Stimulated activated CD4-positive, alpha-beta T cell treated with anti-CD3 and anti-CD28 coated beads, Interleukin-4, amount 100 ng/mL, for 24 hours (primary cell): ENCODE results near the gene DDX19B.
"Not testable (repeated sequence)": the region's sequence is repeated elsewhere in the genome, so short reads cannot be mapped to it uniquely, and the experiment has no call there.

ENCODE experiments used
- DNase-seq: peaks from one replicate; pipeline ENCODE4 v3.0.0-alpha.2; 2020

DDX19B gene

DNA sequence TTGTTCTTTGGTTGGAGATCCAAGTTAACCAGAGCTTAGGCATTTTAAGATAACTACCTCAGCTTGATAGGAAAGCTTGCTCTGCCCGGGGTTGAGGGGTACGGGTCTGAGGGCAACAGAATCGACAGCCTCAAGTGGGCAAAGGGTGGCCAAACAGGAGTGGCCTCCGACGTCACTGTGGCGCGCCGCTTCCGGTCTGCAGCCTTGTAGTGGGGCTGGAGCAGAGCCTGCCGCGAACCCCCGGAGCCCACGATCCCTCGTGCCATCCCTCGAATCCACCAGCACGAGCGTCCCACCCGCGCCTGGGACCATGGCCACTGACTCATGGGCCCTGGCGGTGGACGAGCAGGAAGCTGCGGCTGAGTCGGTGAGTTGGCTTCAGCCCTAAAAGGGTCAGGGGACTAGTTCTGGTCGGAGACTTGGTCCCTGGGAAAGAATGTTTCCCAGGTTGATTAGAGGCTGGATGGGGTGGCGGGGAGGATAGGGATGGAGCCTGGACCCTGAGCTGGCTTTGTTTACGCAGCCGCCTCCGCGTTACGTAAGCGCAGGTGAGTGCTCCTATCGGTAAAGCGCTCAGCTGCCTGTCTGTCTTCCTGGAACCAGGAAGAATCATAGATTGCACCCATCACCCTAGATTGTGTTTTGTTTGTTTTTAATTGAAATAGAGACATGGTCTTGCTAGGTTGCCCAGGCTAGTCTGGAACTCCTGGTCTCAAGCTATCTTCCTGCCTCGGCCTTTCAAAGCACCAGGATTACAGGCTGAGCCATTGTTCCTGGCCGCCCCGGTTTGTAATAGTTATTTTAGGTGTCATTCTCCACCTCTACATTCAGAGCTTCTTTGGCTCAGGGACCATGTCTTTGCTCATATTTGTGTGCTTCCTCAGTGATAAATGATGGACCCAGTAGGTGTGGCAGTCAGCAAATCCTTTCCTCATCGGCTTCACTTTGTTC is at the start of gene DDX19B:
Gene DDX19B, plus strand, starts transcription at position 199 of the 951 bp plus-strand sequence. Its CDS starts 112 bp downstream, at position 311.
- DNase-seq = peak; percentile 59

- not testable (repeated sequence) for DNase-seq
These were observed 49.3 kb upstream of the DDX19B start for GRCh38 chr16:70249697-70250096.

DNA sequence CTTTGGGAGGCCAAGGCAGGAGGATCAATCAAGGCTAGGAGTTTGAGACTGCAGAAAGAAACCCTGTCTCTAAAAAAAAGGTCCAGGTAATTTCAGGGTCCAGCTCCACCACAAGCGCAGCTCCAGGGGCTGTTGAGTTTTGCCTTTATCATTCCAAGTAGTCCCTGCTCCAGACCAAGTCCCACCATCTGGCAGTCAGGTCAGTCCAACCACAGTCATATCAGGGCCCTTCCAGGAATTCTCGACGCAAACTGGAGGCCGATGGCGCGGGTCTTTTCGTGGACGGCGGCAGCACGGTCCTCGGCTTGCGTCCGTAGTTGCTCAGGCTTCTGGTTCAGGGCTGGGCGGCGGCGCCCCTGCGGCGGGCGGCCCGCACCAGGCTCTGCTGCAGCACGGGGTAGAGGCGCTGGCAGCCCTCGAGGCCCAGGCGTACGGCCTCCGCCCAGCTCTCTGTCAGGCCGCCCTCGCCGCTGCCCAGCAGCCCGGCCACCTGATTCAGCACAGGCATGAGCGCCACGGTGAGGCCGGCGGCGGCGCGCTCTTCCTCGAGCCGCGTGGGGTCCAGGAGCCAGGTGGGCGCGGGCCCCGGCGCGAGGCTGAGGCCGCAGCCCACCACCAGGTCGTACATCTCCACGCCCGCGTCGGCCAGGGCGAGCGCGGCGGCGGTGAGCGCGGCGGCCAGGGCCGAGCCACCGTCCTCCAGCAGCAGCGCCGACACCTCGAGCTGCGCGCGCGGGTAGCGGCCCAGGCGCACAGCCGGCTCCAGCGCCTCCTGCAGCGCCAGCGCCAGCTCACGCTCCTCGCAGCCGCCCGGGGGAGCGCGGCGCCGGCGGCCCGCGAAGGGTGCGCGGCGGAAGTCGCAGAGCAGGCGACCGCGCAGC is 48.0 kb upstream of the DDX19B start:
- DNase-seq = no peak

- DNase-seq = peak; percentile 94
These were observed 47.2 kb upstream of the DDX19B start, which contains the start of gene EXOSC6 for GRCh38 chr16:70251629-70252354. Gene EXOSC6, minus strand, starts transcription at chr16:70251940. Its CDS starts 40 bp downstream, at chr16:70251900.

GRCh38 chr16:70252355-70252988 is 46.5 kb upstream of the DDX19B start:
- no peak for DNase-seq

- peak; percentile 43 for DNase-seq
These were observed 45.5 kb upstream of the DDX19B start for GRCh38 chr16:70253291-70254106.

DNA sequence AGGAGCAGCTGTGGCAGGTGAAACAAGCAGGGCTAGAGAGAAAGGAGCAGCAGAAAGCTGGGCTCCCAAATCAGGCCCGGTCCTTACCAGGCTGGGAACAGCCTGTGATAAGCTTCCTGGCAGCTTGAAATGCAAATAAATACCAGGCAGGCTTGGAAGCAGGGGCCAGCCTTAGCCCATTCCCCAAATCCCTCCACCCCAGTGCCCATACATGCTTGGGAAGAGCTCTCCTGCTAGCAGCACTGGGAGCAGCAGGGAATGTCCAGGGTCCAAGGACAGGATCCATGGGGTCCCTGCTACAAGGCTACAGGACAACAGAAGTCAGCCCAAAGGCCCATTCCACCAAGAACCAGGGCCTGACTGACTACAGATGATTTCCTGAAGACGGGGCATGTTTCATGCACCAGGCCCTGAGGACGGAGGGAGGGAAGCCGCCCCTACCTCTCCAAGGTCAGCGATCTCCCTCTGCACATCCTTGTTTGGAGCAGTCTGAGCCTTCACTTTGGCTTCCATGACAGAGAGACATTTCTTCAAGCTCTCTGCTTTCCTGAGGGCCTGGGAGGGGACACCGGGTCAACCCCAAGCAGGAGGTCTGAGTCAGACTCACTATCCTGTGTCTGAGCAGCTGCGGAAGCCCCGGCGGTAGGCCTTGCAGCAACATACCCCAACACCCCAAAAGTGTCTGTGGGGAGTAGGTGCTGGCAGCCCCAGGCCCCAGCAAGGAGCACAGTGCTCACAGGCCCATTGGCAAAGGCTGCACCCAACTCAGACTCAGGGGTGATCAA is 44.6 kb upstream of the DDX19B start:
- no peak for DNase-seq

- no peak for DNase-seq
These were observed 44.1 kb upstream of the DDX19B start for GRCh38 chr16:70254965-70255286.

DNA sequence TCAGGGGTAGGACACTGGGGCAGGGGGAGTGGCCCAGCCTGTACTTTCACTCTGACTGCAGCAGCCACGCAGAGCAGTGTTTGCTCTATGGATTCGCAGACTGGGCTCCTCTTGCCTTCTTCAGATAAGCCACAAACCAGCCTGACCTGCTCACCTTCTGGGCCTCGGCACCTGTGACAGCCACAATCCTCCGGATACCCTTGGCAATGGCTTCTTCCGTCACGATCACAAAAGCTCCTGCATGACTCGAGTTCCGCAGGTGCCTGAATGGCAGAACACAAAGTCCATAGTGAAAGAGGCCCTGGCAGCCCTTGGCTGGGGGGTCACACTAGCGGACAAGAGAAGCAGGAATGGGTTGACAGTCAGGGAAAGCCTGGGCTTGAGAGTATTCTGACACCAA is 43.4 kb upstream of the DDX19B start:
- DNase-seq = no peak

DNA sequence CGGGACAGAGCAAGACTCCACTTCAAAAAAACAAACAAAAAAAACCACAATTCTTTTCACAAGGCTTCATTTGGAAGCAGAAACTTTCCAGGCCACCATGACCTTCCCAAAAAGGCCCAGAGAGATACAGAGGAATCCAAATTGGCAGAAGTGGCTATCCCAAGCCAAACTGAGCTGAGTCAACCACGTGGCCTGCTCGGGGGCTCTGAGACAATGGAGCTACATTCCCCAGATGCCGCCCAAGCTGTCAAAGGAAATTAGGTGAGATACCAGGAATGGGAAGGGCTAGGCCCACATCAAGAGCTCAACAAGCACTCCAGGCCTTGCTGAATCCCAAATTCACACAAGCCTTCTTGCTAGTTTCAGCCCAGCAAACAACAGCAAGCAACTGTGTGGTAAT is 41.6 kb upstream of the DDX19B start:
- DNase-seq = no peak

DNA sequence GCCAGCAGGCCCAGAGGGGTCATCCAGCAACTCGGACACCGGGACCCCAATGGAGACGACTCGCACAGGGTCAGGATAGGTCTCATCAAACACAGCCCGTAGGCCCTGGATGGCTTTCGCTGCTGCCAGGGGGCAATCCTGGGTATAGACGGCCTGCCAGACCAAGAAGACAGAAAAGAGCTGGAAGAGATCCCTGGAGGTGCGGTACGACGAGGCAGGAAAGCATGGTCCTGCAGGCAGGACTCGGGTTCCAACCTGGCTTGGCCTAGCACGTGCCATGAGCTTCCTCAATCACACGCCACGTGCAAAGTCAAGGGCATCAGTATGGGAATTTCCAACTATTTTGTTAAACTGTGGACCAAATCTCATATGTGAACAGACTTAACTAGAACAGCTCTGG is 40.9 kb upstream of the DDX19B start:
- no peak for DNase-seq

DNA sequence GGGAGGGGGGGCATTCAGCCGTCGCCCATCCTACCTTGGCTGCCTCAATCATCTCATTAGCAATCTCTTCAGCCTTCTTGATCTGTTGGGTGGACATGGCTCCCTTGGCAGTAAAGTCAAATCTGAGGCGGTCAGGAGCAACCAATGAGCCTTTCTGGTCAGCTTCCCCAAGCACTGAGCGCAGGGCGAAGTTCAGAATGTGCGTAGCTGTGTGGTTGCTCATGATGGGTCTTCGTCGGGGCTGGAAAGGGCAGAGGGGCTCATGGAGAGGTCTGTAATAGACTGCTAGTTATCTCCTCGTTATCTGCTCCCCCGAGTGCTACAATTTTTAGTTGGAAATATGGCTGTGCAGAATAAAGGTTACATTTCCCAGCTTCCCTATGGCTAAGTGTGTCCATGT is 40.0 kb upstream of the DDX19B start:
- DNase-seq = no peak

DNA sequence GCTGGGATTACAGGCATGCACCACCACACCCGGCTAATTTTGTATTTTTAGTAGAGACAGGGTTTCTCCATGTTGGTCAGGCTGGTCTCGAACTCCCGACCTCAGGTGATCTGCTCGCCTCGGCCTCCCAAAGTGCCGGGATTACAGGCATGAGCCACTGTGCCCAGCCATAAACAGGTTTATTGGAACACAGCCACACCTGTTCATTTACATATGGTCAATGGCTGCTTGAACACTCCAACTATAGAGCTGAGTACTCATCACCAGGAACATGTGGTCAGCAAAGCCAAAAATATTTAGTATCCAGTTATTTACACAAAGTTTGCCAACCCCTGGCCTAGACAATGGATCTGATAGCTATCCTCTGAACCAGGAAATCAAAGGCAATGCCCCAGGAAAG is 39.1 kb upstream of the DDX19B start:
- not testable (repeated sequence) for DNase-seq

- DNase-seq = peak; percentile 26
These were observed 31.5 kb upstream of the DDX19B start for GRCh38 chr16:70267516-70267915.

DNA sequence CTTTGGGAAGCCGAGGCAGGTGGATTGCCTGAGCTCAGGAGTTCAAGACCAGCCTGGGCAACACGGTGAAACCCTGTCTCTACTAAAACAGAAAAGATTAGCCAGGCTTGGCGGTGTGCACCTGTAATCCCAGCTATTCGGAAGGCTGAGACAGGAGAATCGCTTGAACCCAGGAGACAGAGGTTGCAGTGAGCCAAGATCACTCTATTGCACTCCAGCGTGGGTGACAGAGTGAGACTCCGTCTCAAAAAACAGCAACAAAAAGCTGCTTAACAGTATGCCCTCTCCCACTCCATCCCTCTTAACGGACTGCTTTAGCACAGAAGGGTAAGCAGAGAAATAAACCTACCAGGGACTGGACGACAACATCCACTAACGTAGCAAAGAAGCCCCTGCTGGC is 31.1 kb upstream of the DDX19B start:
- DNase-seq = not testable (repeated sequence)

- DNase-seq = no peak
These were observed 29.5 kb upstream of the DDX19B start for GRCh38 chr16:70269471-70269870.

DNA sequence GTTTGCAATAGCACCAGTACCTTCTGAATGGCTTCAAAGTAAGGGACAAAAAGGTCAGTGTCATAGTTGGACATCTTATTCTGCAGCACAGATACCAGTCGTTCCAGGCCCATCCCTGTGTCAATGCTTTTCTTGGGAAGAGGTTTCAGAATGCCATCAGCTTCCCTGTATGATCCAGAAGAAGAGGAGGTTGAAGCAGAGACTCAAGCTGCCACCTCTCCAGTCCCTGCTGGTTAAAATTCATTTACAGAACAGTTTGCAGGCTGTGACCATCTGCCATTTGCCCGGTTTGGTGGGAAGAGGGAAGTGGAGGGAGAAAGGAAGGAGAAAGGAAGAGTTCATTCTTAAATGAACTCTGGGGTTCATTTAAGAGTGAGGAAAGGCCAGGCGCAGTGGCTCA is 28.8 kb upstream of the DDX19B start:
- no peak for DNase-seq

DNA sequence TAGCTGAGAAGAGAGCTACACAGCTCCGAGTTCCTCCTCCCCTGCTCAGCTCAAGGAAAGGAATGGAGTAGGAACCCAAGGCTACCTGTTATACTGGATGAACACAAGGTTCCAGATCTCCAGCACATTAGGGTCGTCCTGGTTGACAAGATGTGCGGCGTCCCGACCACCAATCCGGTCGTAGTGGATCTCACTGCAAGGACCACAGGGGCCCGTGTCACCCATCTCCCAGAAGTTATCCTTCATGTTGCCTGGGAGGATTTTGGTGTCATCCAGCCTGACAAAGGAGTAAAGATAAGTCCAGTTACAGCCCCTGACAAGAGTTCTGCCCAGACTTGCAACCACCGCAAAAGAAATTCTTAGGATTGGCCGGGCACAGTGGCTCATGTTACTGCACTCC is 27.3 kb upstream of the DDX19B start:
- no peak for DNase-seq

GRCh38 chr16:70276392-70276791 is 22.6 kb upstream of the DDX19B start:
- no peak for DNase-seq

GRCh38 chr16:70287304-70287971 is 11.5 kb upstream of the DDX19B start:
- not testable (repeated sequence) for DNase-seq
